Prostate gland (tissue), 2 donors: ENCODE data around the gene RBM38.

ENCODE experiments used
- POLR2A ChIP-seq: fragments of 450-650 bp; IDR thresholded peaks from one replicate; pipeline ENCODE4 v1.6.1; 2016; ENCODE audit warnings: antibody characterized with exemption, mild to moderate bottlenecking
- POLR2AphosphoS5 ChIP-seq: sonication (generic); formaldehyde crosslinking; IDR thresholded peaks from one replicate; pipeline ENCODE4 v1.6.1; 2017; ENCODE audit warnings: antibody characterized with exemption
- TF ChIP-seq, protein P1 (sequence below), 4 experiments: fragments of 200-600 bp in 2 of 4; fragments of 450-650 bp in 2 of 4; sonication (generic) in 2 of 4; IDR thresholded peaks; 1 replicate in 3 of 4; 2 replicates in 1 of 4; pipeline ENCODE4 v1.5.1; 2016 to 2019; ENCODE audit warnings: antibody characterized with exemption in 4 of 4, mild to moderate bottlenecking in 2 of 4, moderate library complexity in 2 of 4

DNA sequence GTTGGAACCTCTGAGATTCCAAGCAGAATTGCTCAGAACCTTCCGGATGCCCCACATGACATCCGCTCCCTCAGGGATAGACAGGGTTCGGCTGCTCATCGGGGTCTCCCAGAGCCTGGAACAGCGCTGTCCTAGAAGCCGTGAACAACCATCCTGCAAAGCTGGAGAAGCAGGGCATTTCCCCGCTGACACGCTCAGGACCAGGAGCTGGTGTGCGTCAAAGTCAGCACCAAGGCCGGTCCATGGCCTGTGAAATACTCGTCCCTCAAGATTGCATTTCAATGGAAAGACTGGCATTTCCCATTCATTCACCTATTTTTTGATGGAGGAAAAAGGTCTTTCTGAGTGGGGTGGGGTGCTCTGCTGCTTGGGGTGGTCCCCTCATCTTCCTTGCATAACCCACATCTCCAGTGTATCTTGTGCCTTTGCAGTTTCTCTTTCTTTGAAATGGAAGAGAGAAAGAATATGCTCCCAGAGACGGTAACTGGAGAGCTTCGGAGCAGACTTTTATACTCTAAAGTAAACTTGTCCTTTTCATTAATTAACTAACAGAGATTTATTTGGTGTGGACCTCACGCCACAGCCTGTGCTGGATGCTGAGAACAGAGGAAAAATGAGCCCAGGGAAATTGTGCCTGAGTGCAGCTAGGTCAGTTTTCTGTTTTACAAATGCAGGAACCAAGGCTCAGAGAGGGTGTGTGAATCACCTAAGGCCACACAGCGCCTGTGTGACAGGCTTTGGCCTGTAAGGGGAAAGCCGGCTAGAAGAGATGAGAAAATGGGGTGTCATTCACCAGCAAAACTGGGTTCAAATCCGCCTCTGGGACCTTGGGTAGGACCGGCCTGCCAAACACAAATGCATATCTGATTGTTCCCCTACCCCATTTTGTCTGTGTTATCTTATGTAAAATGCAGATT is 52.4 kb downstream of the RBM38 start:
- TF ChIP-seq, protein P1, sequence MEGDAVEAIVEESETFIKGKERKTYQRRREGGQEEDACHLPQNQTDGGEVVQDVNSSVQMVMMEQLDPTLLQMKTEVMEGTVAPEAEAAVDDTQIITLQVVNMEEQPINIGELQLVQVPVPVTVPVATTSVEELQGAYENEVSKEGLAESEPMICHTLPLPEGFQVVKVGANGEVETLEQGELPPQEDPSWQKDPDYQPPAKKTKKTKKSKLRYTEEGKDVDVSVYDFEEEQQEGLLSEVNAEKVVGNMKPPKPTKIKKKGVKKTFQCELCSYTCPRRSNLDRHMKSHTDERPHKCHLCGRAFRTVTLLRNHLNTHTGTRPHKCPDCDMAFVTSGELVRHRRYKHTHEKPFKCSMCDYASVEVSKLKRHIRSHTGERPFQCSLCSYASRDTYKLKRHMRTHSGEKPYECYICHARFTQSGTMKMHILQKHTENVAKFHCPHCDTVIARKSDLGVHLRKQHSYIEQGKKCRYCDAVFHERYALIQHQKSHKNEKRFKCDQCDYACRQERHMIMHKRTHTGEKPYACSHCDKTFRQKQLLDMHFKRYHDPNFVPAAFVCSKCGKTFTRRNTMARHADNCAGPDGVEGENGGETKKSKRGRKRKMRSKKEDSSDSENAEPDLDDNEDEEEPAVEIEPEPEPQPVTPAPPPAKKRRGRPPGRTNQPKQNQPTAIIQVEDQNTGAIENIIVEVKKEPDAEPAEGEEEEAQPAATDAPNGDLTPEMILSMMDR (IDR thresholded peaks at IDR 0.05) = no peak
- TF ChIP-seq POLR2AphosphoS5 = no peak
- TF ChIP-seq POLR2A = no peak
